HEK293T (cell line): ENCODE measurements around the gene WDR45B.

Experiments
- ARNT ChIP-seq: fragments of 450-650 bp; IDR thresholded peaks from 2 replicates; pipeline ENCODE4 v1.6.1; 2017; ENCODE audit warnings: mild to moderate bottlenecking
- BHLHE40 ChIP-seq: fragments of 450-650 bp; IDR thresholded peaks from 2 replicates; pipeline ENCODE4 v1.6.1; 2016; ENCODE audit warnings: mild to moderate bottlenecking, moderate library complexity, borderline replicate concordance
- CTBP1 ChIP-seq: fragments of 450-650 bp; IDR thresholded peaks from 2 replicates; pipeline ENCODE4 v1.6.1; 2016; ENCODE audit warnings: borderline replicate concordance
- FOXA1 ChIP-seq: fragments of 450-650 bp; IDR thresholded peaks from 2 replicates; pipeline ENCODE4 v1.6.1; 2016; ENCODE audit warnings: mild to moderate bottlenecking
- FOXK2 ChIP-seq: fragments of 450-650 bp; IDR thresholded peaks from 2 replicates; pipeline ENCODE4 v1.6.1; 2016; ENCODE audit warnings: mild to moderate bottlenecking
- FOXM1 ChIP-seq: fragments of 450-650 bp; IDR thresholded peaks from 2 replicates; pipeline ENCODE4 v1.6.1; 2017; ENCODE audit warnings: mild to moderate bottlenecking, borderline replicate concordance
- L3MBTL2 ChIP-seq: fragments of 450-650 bp; conservative IDR thresholded peaks from 2 replicates; pipeline ENCODE4 v1.6.1; 2016; ENCODE audit warnings: mild to moderate bottlenecking
- LEF1 ChIP-seq: fragments of 450-650 bp; IDR thresholded peaks from 2 replicates; pipeline ENCODE4 v1.6.1; 2017; ENCODE audit warnings: mild to moderate bottlenecking, borderline replicate concordance
- NFRKB ChIP-seq: fragments of 450-650 bp; IDR thresholded peaks from 2 replicates; pipeline ENCODE4 v1.6.1; 2016; ENCODE audit warnings: mild to moderate bottlenecking, moderate library complexity
- SP1 ChIP-seq: fragments of 450-650 bp; IDR thresholded peaks from 2 replicates; pipeline ENCODE4 v1.6.1; 2017
- SUZ12 ChIP-seq: fragments of 450-650 bp; IDR thresholded peaks from 2 replicates; pipeline ENCODE4 v1.6.1; 2016; ENCODE audit warnings: mild to moderate bottlenecking
- TARDBP ChIP-seq: fragments of 450-650 bp; IDR thresholded peaks from 2 replicates; pipeline ENCODE4 v1.6.1; 2016
- ZNF384 ChIP-seq: fragments of 450-650 bp; IDR thresholded peaks from 2 replicates; pipeline ENCODE4 v1.6.1; 2016
- TF ChIP-seq, protein P1 (sequence below): fragments of 450-650 bp; IDR thresholded peaks from 2 replicates; pipeline ENCODE4 v1.6.1; 2016

GRCh38 chr17:82568997-82569393 is 79.2 kb downstream of the WDR45B start:
- TF ChIP-seq FOXM1 (no peak), L3MBTL2 (no peak), TARDBP (no peak), SP1 (no peak), FOXK2 (no peak), ZNF384 (no peak), BHLHE40 (no peak), ARNT (no peak), CTBP1 (no peak), NFRKB (no peak), LEF1 (no peak), SUZ12 (no peak), FOXA1 (no peak)
- TF ChIP-seq, protein P1, sequence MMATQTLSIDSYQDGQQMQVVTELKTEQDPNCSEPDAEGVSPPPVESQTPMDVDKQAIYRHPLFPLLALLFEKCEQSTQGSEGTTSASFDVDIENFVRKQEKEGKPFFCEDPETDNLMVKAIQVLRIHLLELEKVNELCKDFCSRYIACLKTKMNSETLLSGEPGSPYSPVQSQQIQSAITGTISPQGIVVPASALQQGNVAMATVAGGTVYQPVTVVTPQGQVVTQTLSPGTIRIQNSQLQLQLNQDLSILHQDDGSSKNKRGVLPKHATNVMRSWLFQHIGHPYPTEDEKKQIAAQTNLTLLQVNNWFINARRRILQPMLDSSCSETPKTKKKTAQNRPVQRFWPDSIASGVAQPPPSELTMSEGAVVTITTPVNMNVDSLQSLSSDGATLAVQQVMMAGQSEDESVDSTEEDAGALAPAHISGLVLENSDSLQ = no peak
